Neural cell (in vitro differentiated cells): ENCODE data around the gene IKZF2. TPM values are rescaled to one million over a fixed set of nuclear protein-coding genes. Genes with fewer than 3 reads are reported as not detected.

ENCODE experiments used
- H2AFZ ChIP-seq: fragments of 200-600, 300-800 bp; sonication (generic), shearing (Covaris generic); 2 replicates; pipeline ENCODE4 v1.6.0; 2014; ENCODE audit warnings: low read depth, mild to moderate bottlenecking, antibody characterized with exemption, low read length, moderate library complexity
- H3F3A ChIP-seq: fragments of 200-600 bp; shearing (Covaris generic); 2 replicates; pipeline ENCODE4 v1.6.1; 2016; ENCODE audit warnings: mild to moderate bottlenecking, moderate library complexity, mixed read lengths, antibody characterized with exemption, low read length; ENCODE audit not compliant: insufficient read depth, poor library complexity, severe bottlenecking
- H3K27ac ChIP-seq: fragments of 200-600, 300-800 bp; sonication (generic), shearing (Covaris generic); 2 replicates; pipeline ENCODE4 v1.5.1; 2014; ENCODE audit warnings: mild to moderate bottlenecking, low read length, moderate library complexity
- H3K27me3 ChIP-seq: fragments of 300-800, 200-600 bp; sonication (generic), shearing (Covaris generic); 2 replicates; pipeline ENCODE4 v1.6.0; 2014; ENCODE audit warnings: mild to moderate bottlenecking, low read depth, low read length, moderate library complexity; ENCODE audit not compliant: insufficient read depth
- H3K36me3 ChIP-seq: fragments of 300-800, 200-600 bp; sonication (generic), shearing (Covaris generic); 2 replicates; pipeline ENCODE4 v1.5.1; 2014; ENCODE audit warnings: mild to moderate bottlenecking, antibody characterized with exemption, low read length, moderate library complexity; ENCODE audit not compliant: insufficient read depth
- H3K4me2 ChIP-seq: fragments of 300-800, 200-600 bp; sonication (generic), shearing (Covaris generic); 2 replicates; pipeline ENCODE4 v1.6.0; 2014; ENCODE audit warnings: mild to moderate bottlenecking, low read length
- H3K4me3 ChIP-seq: fragments of 300-800, 200-600 bp; sonication (generic), shearing (Covaris generic); 2 replicates; pipeline ENCODE4 v1.5.1; 2014; ENCODE audit warnings: mild to moderate bottlenecking, low read length, moderate library complexity
- H3K79me2 ChIP-seq: fragments of 200-600 bp; shearing (Covaris generic); replicated peaks from 2 replicates; pipeline ENCODE4 v1.6.0; 2014; ENCODE audit warnings: mild to moderate bottlenecking, low read length, moderate library complexity; ENCODE audit not compliant: insufficient read depth
- H3K9ac ChIP-seq: fragments of 300-800, 200-600 bp; sonication (generic), shearing (Covaris generic); 2 replicates; pipeline ENCODE4 v1.6.1; 2016; ENCODE audit warnings: mild to moderate bottlenecking, low read length, mixed read lengths
- H3K9me2 ChIP-seq: fragments of 200-600 bp; shearing (Covaris generic); 2 replicates; pipeline ENCODE4 v1.6.1; 2016; ENCODE audit warnings: mild to moderate bottlenecking, low read length, mixed read lengths; ENCODE audit not compliant: insufficient read depth
- H3K9me3 ChIP-seq: fragments of 200-600, 300-800 bp; sonication (generic), shearing (Covaris generic); 2 replicates; pipeline ENCODE4 v1.6.1; 2016; ENCODE audit warnings: mild to moderate bottlenecking, mixed run types, low read length, moderate library complexity, mixed read lengths
- H4K20me1 ChIP-seq: fragments of 200-600 bp; shearing (Covaris generic); 2 replicates; pipeline ENCODE4 v1.6.1; 2016; ENCODE audit warnings: mild to moderate bottlenecking, mixed run types; ENCODE audit not compliant: insufficient read depth
- EP300 ChIP-seq: fragments of 450-650 bp; conservative IDR thresholded peaks from 2 replicates; pipeline ENCODE4 v1.6.1; 2014; ENCODE audit warnings: antibody characterized with exemption, mild to moderate bottlenecking, moderate library complexity; ENCODE audit not compliant: poor library complexity, severe bottlenecking
- EZH2 ChIP-seq: fragments of 200-600, 300-800 bp; shearing (Covaris generic), sonication (generic); IDR thresholded peaks from 2 replicates; pipeline ENCODE4 v1.6.1; 2014; ENCODE audit warnings: antibody characterized with exemption, low read length, borderline replicate concordance, mild to moderate bottlenecking; ENCODE audit not compliant: insufficient read depth, poor library complexity, severe bottlenecking
- MXI1 ChIP-seq: fragments of 450-650 bp; conservative IDR thresholded peaks from 2 replicates; pipeline ENCODE4 v1.6.1; 2014; ENCODE audit warnings: antibody characterized with exemption, mild to moderate bottlenecking; ENCODE audit not compliant: poor library complexity, severe bottlenecking
- RAD21 ChIP-seq: fragments of 450-650 bp; conservative IDR thresholded peaks from 2 replicates; pipeline ENCODE4 v1.6.1; 2014; ENCODE audit warnings: antibody characterized with exemption, mild to moderate bottlenecking, moderate library complexity
- SMC3 ChIP-seq: fragments of 450-650 bp; conservative IDR thresholded peaks from 2 replicates; pipeline ENCODE4 v1.6.1; 2014; ENCODE audit warnings: antibody characterized with exemption, mild to moderate bottlenecking, moderate library complexity; ENCODE audit not compliant: poor library complexity
- TAF1 ChIP-seq: IDR thresholded peaks from 2 replicates; pipeline ENCODE4 v1.6.1; 2012; ENCODE audit warnings: low read depth
- polyA plus RNA-seq: library from polyadenylated mRNA; depleted of rRNA; stranded (reverse); fragments of >200 nt; gene quantifications from 2 replicates; pipeline ENCODE4 v1.2.3, GENCODE V29; 2014
- TF ChIP-seq, protein P1 (sequence below): IDR thresholded peaks from 2 replicates; pipeline ENCODE4 v1.6.1; 2012; ENCODE audit warnings: borderline replicate concordance
- TF ChIP-seq, protein P2 (sequence below): fragments of 450-650 bp; IDR thresholded peaks from 2 replicates; pipeline ENCODE4 v1.5.1; 2014; ENCODE audit warnings: antibody characterized with exemption, mild to moderate bottlenecking, moderate library complexity; ENCODE audit not compliant: poor library complexity, severe bottlenecking

The IKZF2 gene
- polyA plus RNA-seq, 1 donor from 2014 or later: 5.6 TPM

DNA sequence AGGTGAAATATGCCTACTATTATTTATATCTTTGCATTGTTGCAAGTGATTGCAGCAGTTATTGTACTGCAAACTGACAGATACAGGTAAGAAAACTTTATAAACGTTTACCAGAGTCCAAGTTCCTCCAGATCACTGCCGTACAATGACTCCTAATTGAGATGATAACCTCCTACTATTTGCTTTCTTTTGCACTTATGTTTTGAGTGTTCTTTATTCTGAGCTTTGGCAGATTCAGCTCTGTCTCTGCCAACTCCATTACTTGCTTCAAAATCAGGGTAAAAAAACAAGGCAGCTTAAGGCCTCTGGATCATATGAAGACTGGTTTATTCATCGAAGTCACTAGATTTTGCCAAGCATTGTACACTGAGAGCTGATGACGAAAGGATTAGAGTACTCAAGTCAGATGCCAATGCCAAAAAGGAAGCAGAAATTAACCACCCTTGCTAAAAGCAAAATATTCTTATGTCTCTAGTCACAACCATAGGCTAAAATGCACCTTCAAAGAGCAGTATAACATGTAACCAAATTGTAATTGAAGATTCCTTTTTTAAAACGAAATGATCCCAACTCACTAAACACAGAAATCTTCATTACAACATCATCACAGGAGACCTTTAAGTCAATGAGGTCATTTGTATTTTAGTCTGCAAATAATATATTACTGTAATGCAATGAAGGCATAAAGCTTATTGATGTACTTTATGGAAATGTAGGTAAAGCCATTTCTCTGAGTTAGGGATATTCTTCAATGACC lies 10.5 kb upstream of the IKZF2 start:
- no peaks in the 10 kb centered on the region for H3K79me2 ChIP-seq
- no peak overlapping the region for H2AFZ ChIP-seq
- no peak overlapping the region for H3K4me2 ChIP-seq
- H4K20me1 ChIP-seq: no peaks in the 10 kb centered on the region
- H3K4me3 ChIP-seq: no peak overlapping the region
- no peaks in the 10 kb centered on the region for H3K9me3 ChIP-seq
- no peak overlapping the region for H3K27ac ChIP-seq
- no peaks in the 10 kb centered on the region for H3F3A ChIP-seq
- no peaks in the 10 kb centered on the region for H3K27me3 ChIP-seq
- H3K9ac ChIP-seq: no peak overlapping the region
- TF ChIP-seq EZH2 (no peak), RAD21 (no peak), MXI1 (no peak), EP300 (no peak), SMC3 (no peak), TAF1 (no peak)
- TF ChIP-seq, protein P1, sequence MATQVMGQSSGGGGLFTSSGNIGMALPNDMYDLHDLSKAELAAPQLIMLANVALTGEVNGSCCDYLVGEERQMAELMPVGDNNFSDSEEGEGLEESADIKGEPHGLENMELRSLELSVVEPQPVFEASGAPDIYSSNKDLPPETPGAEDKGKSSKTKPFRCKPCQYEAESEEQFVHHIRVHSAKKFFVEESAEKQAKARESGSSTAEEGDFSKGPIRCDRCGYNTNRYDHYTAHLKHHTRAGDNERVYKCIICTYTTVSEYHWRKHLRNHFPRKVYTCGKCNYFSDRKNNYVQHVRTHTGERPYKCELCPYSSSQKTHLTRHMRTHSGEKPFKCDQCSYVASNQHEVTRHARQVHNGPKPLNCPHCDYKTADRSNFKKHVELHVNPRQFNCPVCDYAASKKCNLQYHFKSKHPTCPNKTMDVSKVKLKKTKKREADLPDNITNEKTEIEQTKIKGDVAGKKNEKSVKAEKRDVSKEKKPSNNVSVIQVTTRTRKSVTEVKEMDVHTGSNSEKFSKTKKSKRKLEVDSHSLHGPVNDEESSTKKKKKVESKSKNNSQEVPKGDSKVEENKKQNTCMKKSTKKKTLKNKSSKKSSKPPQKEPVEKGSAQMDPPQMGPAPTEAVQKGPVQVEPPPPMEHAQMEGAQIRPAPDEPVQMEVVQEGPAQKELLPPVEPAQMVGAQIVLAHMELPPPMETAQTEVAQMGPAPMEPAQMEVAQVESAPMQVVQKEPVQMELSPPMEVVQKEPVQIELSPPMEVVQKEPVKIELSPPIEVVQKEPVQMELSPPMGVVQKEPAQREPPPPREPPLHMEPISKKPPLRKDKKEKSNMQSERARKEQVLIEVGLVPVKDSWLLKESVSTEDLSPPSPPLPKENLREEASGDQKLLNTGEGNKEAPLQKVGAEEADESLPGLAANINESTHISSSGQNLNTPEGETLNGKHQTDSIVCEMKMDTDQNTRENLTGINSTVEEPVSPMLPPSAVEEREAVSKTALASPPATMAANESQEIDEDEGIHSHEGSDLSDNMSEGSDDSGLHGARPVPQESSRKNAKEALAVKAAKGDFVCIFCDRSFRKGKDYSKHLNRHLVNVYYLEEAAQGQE: no peak
- no peaks in the 10 kb centered on the region for H3K36me3 ChIP-seq
- no peaks in the 10 kb centered on the region for H3K9me2 ChIP-seq

DNA sequence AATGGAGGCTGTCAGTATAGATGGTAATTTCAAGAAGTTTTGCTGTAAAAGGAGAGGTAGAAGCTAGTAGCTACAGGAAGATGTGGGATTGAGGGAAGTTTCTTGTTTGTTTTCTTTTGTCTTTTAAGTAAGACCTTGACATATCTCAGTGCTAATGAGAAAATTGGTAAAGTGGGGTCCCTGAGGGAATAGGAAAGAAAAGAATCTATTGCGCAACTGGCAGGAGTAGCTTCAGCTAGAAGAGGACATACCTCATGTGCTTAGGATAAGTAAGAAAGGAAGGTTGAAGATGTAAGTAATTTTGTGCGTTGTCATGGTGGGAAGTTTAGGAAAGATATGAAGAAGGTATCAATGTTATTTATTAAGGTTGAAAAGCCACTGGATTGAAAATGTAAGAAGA lies 8.4 kb upstream of the IKZF2 start:
- no peak for TF ChIP-seq EP300
- Histone ChIP-seq H3K4me3 (no peak overlapping the region), H3K79me2 (no peaks in the 10 kb centered on the region), H3K27ac (no peak overlapping the region), H2AFZ (no peak overlapping the region), H3K4me2 (no peak overlapping the region), H3K27me3 (no peaks in the 10 kb centered on the region), H3F3A (no peaks in the 10 kb centered on the region), H3K36me3 (no peaks in the 10 kb centered on the region), H3K9me3 (no peaks in the 10 kb centered on the region), H3K9me2 (no peaks in the 10 kb centered on the region), H3K9ac (no peak overlapping the region), H4K20me1 (no peaks in the 10 kb centered on the region)

DNA sequence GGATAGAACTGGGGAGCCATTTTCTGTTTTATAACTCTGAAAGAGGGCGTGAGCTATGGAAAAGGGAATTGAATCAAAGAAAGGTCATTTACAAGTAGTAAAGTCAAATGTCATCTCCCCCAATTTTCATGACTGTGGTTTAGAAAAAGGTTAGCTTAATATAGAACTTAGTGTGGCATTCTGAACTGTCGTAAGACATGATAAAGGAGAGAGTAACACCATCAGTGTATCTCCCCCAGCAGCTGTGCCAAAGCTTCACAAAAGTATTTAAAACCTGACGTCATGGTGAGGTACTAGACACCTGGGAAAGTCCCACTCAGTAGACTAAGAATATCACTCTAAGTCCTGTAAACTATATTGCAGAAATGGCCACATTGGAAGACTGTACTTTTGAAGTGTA lies 5.8 kb upstream of the IKZF2 start:
- Histone ChIP-seq H3K9ac (no peak overlapping the region), H4K20me1 (no peaks in the 10 kb centered on the region), H3K79me2 (no peaks in the 10 kb centered on the region), H3K9me3 (no peaks in the 10 kb centered on the region), H2AFZ (no peak overlapping the region), H3K9me2 (no peaks in the 10 kb centered on the region), H3K27me3 (no peaks in the 10 kb centered on the region), H3K4me3 (no peak overlapping the region), H3K27ac (no peak overlapping the region), H3K4me2 (no peak overlapping the region), H3K36me3 (no peaks in the 10 kb centered on the region), H3F3A (no peaks in the 10 kb centered on the region)
- TF ChIP-seq, protein P2, sequence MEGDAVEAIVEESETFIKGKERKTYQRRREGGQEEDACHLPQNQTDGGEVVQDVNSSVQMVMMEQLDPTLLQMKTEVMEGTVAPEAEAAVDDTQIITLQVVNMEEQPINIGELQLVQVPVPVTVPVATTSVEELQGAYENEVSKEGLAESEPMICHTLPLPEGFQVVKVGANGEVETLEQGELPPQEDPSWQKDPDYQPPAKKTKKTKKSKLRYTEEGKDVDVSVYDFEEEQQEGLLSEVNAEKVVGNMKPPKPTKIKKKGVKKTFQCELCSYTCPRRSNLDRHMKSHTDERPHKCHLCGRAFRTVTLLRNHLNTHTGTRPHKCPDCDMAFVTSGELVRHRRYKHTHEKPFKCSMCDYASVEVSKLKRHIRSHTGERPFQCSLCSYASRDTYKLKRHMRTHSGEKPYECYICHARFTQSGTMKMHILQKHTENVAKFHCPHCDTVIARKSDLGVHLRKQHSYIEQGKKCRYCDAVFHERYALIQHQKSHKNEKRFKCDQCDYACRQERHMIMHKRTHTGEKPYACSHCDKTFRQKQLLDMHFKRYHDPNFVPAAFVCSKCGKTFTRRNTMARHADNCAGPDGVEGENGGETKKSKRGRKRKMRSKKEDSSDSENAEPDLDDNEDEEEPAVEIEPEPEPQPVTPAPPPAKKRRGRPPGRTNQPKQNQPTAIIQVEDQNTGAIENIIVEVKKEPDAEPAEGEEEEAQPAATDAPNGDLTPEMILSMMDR: no peak
- no peak for TF ChIP-seq RAD21
- no peak for TF ChIP-seq MXI1
- TF ChIP-seq SMC3: no peak
- no peak for TF ChIP-seq EZH2
- TF ChIP-seq EP300: no peak
